Measurements from ENCODE around the gene MFAP3L. TPM values are rescaled to one million over a fixed set of nuclear protein-coding genes. Genes with fewer than 3 reads are reported as not detected.
A peak's percentile ranks its signal among the peaks of the same experiment; 100 is the strongest.

Gene MFAP3L
- total RNA-seq, result 10 to 100 TPM in 1 of 4 donors, 1 to 10 TPM in 3; 3.2 to 11.3 (median 4.6) TPM

DNA sequence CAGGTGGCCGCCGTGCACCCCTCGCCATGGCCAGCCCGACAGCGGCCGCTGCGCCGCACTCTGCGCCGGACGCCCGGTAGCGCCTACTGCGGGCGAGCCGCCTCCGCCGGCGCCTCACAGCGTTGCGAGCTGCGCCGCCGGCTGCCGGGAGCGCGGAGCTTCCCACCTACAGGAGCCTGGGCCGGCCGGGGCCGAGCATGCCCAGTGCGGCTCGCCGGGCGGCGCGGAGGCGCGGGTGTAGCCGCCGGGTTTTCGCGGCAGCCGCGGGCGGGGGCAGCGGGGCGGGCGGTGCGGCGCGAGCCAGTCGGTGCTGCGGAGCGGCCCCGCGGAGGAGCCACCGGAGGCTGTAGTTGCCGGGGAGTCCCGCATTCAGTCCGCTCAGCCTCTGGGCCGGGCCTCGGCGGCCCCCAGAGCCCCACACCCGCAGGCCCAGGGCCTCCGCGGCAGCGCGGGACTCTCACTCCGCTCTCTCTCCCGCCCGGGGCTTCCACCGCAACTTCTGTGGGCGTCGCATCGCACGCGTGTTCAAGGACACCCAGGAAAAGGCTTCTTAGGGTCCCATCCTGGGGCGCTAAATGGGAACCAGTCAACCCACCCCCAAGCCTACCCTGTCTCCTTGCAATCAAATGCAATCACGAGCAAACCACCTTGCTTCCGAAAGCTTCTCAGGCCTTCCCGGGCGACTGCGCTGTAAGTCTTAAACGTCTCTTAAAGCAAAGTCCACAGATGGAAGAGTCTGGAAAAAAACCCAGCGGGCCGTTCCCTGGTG, at the start of gene MFAP3L:
TSS of gene MFAP3L (minus strand) at position 143 of the 769 bp plus-strand sequence. CDS start 20,518 bp downstream, outside the sequence.
- DNase-seq, result peak; percentile 76 to 84
- peaks cover 8 to 18% of the 10 kb centered on the region in 2 donors for H3K4me1 ChIP-seq
- no peaks in the 10 kb centered on the region for H3K27me3 ChIP-seq
- peak within 1 kb of the TSS; percentile 74 to 91 (median 88) for H3K4me3 ChIP-seq
- in situ Hi-C loops (cut with MboI; ENCODE audit: low sequenced_read_pairs in 4 of 4), result loop anchor here in 3 of 4 donors (25.0 kb wide), 1 partner anchor 414 kb away; the partner anchor contains the start of genes CLCN3 (in 3 of the 3) and NEK1 (in 3 of the 3)
- intact Hi-C loops (cut with DNase I; ENCODE audit: low total_unique reads), result loop anchor here (2.0 to 5.0 kb wide), 5 partner anchors 61 to 1019 kb away; partner anchors contain the start of genes AADAT and NEK1
- no peaks in the 10 kb centered on the region for H3K9me3 ChIP-seq
- ATAC-seq, result peak; percentile 70 to 81
- H3K27ac ChIP-seq, result peak within 1 kb of the TSS; percentile 90 to 93 (median 92)
- TF ChIP-seq, protein P1, sequence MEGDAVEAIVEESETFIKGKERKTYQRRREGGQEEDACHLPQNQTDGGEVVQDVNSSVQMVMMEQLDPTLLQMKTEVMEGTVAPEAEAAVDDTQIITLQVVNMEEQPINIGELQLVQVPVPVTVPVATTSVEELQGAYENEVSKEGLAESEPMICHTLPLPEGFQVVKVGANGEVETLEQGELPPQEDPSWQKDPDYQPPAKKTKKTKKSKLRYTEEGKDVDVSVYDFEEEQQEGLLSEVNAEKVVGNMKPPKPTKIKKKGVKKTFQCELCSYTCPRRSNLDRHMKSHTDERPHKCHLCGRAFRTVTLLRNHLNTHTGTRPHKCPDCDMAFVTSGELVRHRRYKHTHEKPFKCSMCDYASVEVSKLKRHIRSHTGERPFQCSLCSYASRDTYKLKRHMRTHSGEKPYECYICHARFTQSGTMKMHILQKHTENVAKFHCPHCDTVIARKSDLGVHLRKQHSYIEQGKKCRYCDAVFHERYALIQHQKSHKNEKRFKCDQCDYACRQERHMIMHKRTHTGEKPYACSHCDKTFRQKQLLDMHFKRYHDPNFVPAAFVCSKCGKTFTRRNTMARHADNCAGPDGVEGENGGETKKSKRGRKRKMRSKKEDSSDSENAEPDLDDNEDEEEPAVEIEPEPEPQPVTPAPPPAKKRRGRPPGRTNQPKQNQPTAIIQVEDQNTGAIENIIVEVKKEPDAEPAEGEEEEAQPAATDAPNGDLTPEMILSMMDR (IDR thresholded peaks at IDR 0.05 in 4 of 5, conservative IDR thresholded peaks at IDR 0.05 in 1 of 5), result peak in 3 of 5 experiments; percentile 16 to 44 (median 39)
- peak; percentile 81 to 86 for TF ChIP-seq POLR2A (IDR thresholded peaks at IDR 0.05)
- H3K36me3 ChIP-seq, result no peaks in the 10 kb centered on the region

DNA sequence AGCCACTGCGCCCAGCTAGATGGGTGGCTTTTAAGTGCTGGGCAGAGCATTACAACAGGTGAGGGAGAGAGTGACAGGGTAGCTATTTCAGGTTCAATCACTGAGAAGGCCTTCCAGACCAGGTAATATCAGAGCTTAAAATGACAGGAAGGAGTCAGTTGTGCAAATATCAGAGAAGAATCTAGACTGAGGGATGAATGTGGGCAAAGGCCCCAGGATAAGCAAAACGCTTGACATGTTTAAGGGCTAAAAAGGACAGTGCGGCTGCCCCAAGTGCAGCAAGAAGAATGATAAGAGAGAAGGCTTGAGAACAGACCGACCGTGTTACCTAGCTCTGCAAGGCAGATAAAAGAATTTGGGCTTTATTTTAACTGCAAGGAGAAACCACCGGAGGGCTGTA, 45.0 kb upstream of the MFAP3L start:
- ATAC-seq, result no peak
- Histone ChIP-seq H3K36me3 (no peaks in the 10 kb centered on the region), H3K27me3 (no peaks in the 10 kb centered on the region), H3K27ac (no peak overlapping the region), H3K4me3 (no peak overlapping the region), H3K4me1 (no peaks in the 10 kb centered on the region), H3K9me3 (no peaks in the 10 kb centered on the region)
- no peak for TF ChIP-seq POLR2A (IDR thresholded peaks at IDR 0.05)
- TF ChIP-seq, protein P1 (IDR thresholded peaks at IDR 0.05 in 4 of 5, conservative IDR thresholded peaks at IDR 0.05 in 1 of 5), result no peak
- in situ Hi-C loops (cut with MboI; ENCODE audit: low sequenced_read_pairs in 4 of 4) (no loop called here), intact Hi-C loops (cut with DNase I; ENCODE audit: low total_unique reads) (no loop called here)
- DNase-seq, result no peak

DNA sequence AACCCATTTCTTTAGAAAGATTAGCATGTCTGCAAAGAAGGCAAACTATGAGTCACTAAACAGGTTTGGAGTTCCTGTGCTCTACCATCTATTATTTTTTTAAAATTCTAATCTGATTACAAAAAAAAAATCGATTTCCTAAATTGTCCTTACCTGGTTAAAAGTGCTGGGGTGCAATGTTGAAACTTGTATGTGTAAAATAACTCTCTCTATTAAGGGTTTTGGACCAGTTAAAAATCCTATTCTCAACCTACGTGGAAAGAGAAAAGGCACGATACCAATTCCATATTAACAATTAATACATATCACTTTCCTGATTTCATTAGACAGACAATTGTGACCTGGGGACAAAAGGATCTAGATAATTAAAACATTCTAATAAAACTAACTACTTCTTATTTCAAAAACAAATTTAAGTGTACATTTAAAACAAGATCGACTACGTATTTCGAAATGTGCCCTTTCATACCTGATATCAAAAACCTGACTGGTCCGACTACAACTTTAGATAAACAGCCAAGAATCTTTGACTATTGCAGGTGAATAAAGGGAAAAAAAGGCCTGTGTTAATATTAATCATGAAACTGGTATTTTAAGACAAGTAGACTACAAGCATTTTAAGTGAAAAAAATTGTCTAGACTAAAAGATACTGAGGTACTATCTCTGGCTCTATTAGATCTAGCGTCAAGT, 42.4 kb upstream of the MFAP3L start:
- intact Hi-C loops (cut with DNase I; ENCODE audit: low total_unique reads) (no loop called here), in situ Hi-C loops (cut with MboI; ENCODE audit: low sequenced_read_pairs in 4 of 4) (no loop called here)
- Histone ChIP-seq H3K4me1 (no peaks in the 10 kb centered on the region), H3K27ac (no peak overlapping the region), H3K4me3 (no peak overlapping the region), H3K9me3 (no peaks in the 10 kb centered on the region), H3K36me3 (no peaks in the 10 kb centered on the region), H3K27me3 (no peaks in the 10 kb centered on the region)
- ATAC-seq, result no peak
- DNase-seq, result no peak
- TF ChIP-seq, protein P1 (IDR thresholded peaks at IDR 0.05 in 4 of 5, conservative IDR thresholded peaks at IDR 0.05 in 1 of 5), result no peak
- no peak for TF ChIP-seq POLR2A (IDR thresholded peaks at IDR 0.05)

DNA sequence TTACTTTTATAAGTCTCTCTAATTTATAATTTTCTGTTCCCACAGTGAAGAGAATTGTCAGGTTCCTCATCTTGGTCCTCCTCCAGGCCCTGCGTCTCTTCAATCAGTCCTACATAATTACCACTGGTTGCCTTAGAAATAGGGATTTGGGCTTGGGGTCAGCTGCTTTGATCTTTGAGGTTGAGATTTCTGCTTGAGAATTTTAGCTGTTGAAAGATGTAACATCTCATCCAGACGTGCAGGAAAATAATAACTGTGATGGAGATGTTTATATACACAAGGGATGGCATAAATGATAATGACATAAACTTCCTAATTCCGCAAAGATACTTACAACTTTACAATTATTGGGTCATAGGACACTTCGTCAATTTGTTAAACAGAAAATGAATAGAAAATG, 33.2 kb upstream of the MFAP3L start:
- ATAC-seq (no peak), DNase-seq (no peak)
- no peak overlapping the region for H3K27ac ChIP-seq
- no peak for TF ChIP-seq POLR2A (IDR thresholded peaks at IDR 0.05)
- TF ChIP-seq, protein P1 (IDR thresholded peaks at IDR 0.05 in 4 of 5, conservative IDR thresholded peaks at IDR 0.05 in 1 of 5), result no peak
- H3K4me1 ChIP-seq, result no peaks in the 10 kb centered on the region
- no peaks in the 10 kb centered on the region for H3K9me3 ChIP-seq
- no peaks in the 10 kb centered on the region for H3K36me3 ChIP-seq
- H3K4me3 ChIP-seq, result no peak overlapping the region
- no peaks in the 10 kb centered on the region for H3K27me3 ChIP-seq
- intact Hi-C loops (cut with DNase I; ENCODE audit: low total_unique reads), result no loop called here
- in situ Hi-C loops (cut with MboI; ENCODE audit: low sequenced_read_pairs in 4 of 4), result loop anchor here in 1 of 4 donors (10.0 kb wide), 1 partner anchor 255 kb away; no protein-coding TSS in a partner anchor

Data from gastrocnemius medialis (tissue), 4 donors.